ENCODE measurements around the gene SMC5. TPM values are rescaled to one million over a fixed set of nuclear protein-coding genes. Genes with fewer than 3 reads are reported as not detected.

The SMC5 gene
- total and polyA plus RNA-seq, 2 of the 8 experiments (the other 6 are each of a cell fraction or from before 2014, with no cell fraction given) = 4.5 to 22.6 TPM

DNA sequence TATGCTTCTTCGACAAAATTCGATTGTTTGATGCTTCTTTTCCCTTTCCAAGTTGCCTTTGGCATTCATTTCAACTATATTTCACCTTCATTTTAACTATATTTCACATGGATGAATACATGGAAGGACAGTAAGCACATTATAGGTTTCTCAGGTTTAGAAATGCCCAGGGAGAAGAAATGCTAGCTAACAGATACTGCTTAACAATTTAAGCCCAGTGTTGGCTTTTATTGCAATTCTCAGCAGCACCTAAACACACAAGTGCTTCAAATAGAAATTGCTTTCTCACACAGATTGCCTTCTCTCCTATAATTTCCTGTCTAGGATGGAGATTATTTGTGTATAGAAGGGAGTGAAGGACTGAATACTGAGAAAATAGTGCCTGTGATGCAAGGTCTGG, 30.2 kb upstream of the SMC5 start:
- Histone ChIP-seq H4K20me1 (replicated peaks in 1 of 2; ENCODE audit: control insufficient read depth in 1 of 2, insufficient read depth in 2 of 2, low read length in 2 of 2) (no peaks in the 10 kb centered on the region), H4K91ac (replicated peaks; ENCODE audit: insufficient read length, low read length) (no peak overlapping the region), H3K27me3 (replicated peaks in 1 of 4; ENCODE audit: control insufficient read depth in 3 of 4, extremely low read depth in 1 of 4, insufficient read depth in 3 of 4, low read length in 3 of 4) (no peaks in the 10 kb centered on the region), H3K23me2 (ENCODE audit: low read depth, low read length) (no peaks in the 10 kb centered on the region), H4K5ac (ENCODE audit: insufficient read length, low read depth, low read length) (no peak overlapping the region), H2AK5ac (ENCODE audit: low read depth, low read length) (no peak overlapping the region), H3K14ac (ENCODE audit: insufficient read length) (no peak overlapping the region), H3K18ac (ENCODE audit: extremely low read depth, low read length) (no peak overlapping the region), H3K4me2 (ENCODE audit: insufficient read depth in 1 of 2, low read depth in 2 of 2, low read length in 2 of 2) (no peak overlapping the region), H3K56ac (replicated peaks; ENCODE audit: insufficient read length, low read depth, low read length) (no peak overlapping the region), H3K27ac (ENCODE audit: low read depth, low read length) (no peak overlapping the region), H2BK120ac (replicated peaks; ENCODE audit: low read depth, low read length) (no peak overlapping the region), H2BK5ac (ENCODE audit: low read depth, low read length) (no peak overlapping the region), H4K8ac (ENCODE audit: extremely low read depth, insufficient read depth, low read length) (no peak overlapping the region), H3K4me1 (replicated peaks in 1 of 4; ENCODE audit: control insufficient read depth in 3 of 4, insufficient read depth in 4 of 4, low read length in 3 of 4) (no peaks in the 10 kb centered on the region), H2BK15ac (ENCODE audit: low read length) (no peak overlapping the region), H3K36me3 (ENCODE audit: control insufficient read depth in 2 of 4, insufficient read depth in 4 of 4, low read length in 3 of 4) (no peaks in the 10 kb centered on the region), H3K79me2 (ENCODE audit: control insufficient read depth in 1 of 2, insufficient read depth in 2 of 2, low read length in 2 of 2) (no peaks in the 10 kb centered on the region), H2BK12ac (ENCODE audit: low read depth, low read length) (no peak overlapping the region), H3K4ac (replicated peaks; ENCODE audit: insufficient read length, low read depth, low read length) (no peak overlapping the region), H2AFZ (ENCODE audit: low read length) (no peak overlapping the region), H3K23ac (ENCODE audit: insufficient read length) (no peak overlapping the region), H3K4me3 (ENCODE audit: extremely low read depth in 1 of 4, insufficient read depth in 2 of 4, low read depth in 3 of 4, low read length in 4 of 4) (no peak overlapping the region), H3K9me3 (ENCODE audit: insufficient read depth in 2 of 2, low read depth in 1 of 2, low read length in 1 of 2) (no peaks in the 10 kb centered on the region), H3K9ac (replicated peaks in 1 of 4; ENCODE audit: extremely low read depth in 1 of 4, low read depth in 3 of 4, low read length in 3 of 4) (no peak overlapping the region), H2BK20ac (ENCODE audit: low read length) (no peak overlapping the region), H3K79me1 (ENCODE audit: low read depth, low read length) (no peaks in the 10 kb centered on the region)
- CTCF ChIA-PET (ENCODE audit: partially characterized antibody) = interaction anchor here (1.1 to 5.3 kb wide), 9 partner anchors 68 to 276 kb away, joined by 3 to 47 read pairs (median 5); partner anchors contain the start of gene MAMDC2
- TF ChIP-seq ASH2L (IDR thresholded peaks at IDR 0.05; ENCODE audit: low read length) = no peak
- TF ChIP-seq CHD1 (IDR thresholded peaks at IDR 0.05; ENCODE audit: low read depth, low read length) = no peak
- TF ChIP-seq KDM5A (IDR thresholded peaks at IDR 0.05; ENCODE audit: low read length) = no peak
- no peak for TF ChIP-seq SIN3A (conservative IDR thresholded peaks at IDR 0.05 in 1 of 2, IDR thresholded peaks at IDR 0.05 in 1 of 2; ENCODE audit: low read depth in 1 of 2, low read length in 2 of 2)
- TF ChIP-seq GABPA (IDR thresholded peaks at IDR 0.05; ENCODE audit: borderline replicate concordance, insufficient read depth, low read length) = no peak
- no peak for TF ChIP-seq SAP30 (IDR thresholded peaks at IDR 0.05; ENCODE audit: insufficient read depth, insufficient replicate concordance, low read length)
- TF ChIP-seq POU5F1 (IDR thresholded peaks at IDR 0.05; ENCODE audit: low read depth, low read length) = no peak
- no peak for TF ChIP-seq HDAC6 (IDR thresholded peaks at IDR 0.05; ENCODE audit: low read depth, low read length)
- TF ChIP-seq MAFK (IDR thresholded peaks at IDR 0.05; ENCODE audit: low read depth, low read length) = no peak
- TF ChIP-seq BCL11A (IDR thresholded peaks at IDR 0.05; ENCODE audit: low read depth in 2 of 2, low read length in 2 of 2) = no peak
- TF ChIP-seq SIRT6 (IDR thresholded peaks at IDR 0.05; ENCODE audit: low read length) = no peak
- TF ChIP-seq, protein P1, sequence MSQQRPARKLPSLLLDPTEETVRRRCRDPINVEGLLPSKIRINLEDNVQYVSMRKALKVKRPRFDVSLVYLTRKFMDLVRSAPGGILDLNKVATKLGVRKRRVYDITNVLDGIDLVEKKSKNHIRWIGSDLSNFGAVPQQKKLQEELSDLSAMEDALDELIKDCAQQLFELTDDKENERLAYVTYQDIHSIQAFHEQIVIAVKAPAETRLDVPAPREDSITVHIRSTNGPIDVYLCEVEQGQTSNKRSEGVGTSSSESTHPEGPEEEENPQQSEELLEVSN (IDR thresholded peaks at IDR 0.05) = no peak
- no peak for DNase-seq (ENCODE audit: low read depth in 1 of 2, low spot score in 2 of 2)
- POLR2A ChIA-PET (ENCODE audit: partially characterized antibody) = no interaction called here
- no peak for FAIRE-seq
- WGBS, 2 experiments (ENCODE audit: extremely low coverage in 1 of 2, insufficient coverage in 1 of 2, insufficient read length in 1 of 2, insufficient replicate concordance in 2 of 2, low coverage in 1 of 2, low lambda C conversion rate in 2 of 2, missing lambda C conversion rate in 1 of 2) = 93% methylated on average over 2 of the region's 2 CpGs; no CpG with 5 or more reads in 1 of the 2 experiments
